Activated naive CD8-positive, alpha-beta T cell (primary cell): ENCODE data around the gene SYCE3.

ENCODE experiments used
- H3K27ac Mint-ChIP-seq: one replicate; pipeline ENCODE4 v1.8.0; 2021; ENCODE audit warnings: mixed read lengths
- H3K27me3 Mint-ChIP-seq: one replicate; pipeline ENCODE4 v1.8.0; 2021; ENCODE audit warnings: mixed read lengths
- H3K36me3 Mint-ChIP-seq: one replicate; pipeline ENCODE4 v1.8.0; 2021; ENCODE audit warnings: mixed read lengths
- H3K4me1 Mint-ChIP-seq: one replicate; pipeline ENCODE4 v1.8.0; 2021; ENCODE audit warnings: low read depth, mixed read lengths
- H3K4me3 Mint-ChIP-seq: one replicate; pipeline ENCODE4 v1.8.0; 2021; ENCODE audit warnings: mild to moderate bottlenecking, mixed read lengths
- H3K9me3 Mint-ChIP-seq: one replicate; pipeline ENCODE4 v1.8.0; 2021; ENCODE audit warnings: low read depth, mixed read lengths

The SYCE3 gene

GRCh38 chr22:50584106-50585096 is 21.7 kb upstream of the SYCE3 start:
- Mint-ChIP-seq H3K9me3 (no peaks in the 10 kb centered on the region), H3K27me3 (no peaks in the 10 kb centered on the region), H3K4me1 (peaks cover 20% of the 10 kb centered on the region), H3K27ac (no peak overlapping the region), H3K36me3 (no peaks in the 10 kb centered on the region), H3K4me3 (peak overlapping the region; percentile 95)

GRCh38 chr22:50583294-50583861 is 20.7 kb upstream of the SYCE3 start:
- Mint-ChIP-seq H3K4me3 (peak overlapping the region; percentile 95), H3K27me3 (no peaks in the 10 kb centered on the region), H3K36me3 (no peaks in the 10 kb centered on the region), H3K4me1 (peaks cover 20% of the 10 kb centered on the region), H3K27ac (peak overlapping the region; percentile 83), H3K9me3 (no peaks in the 10 kb centered on the region)

GRCh38 chr22:50582493-50583293 is 20.0 kb upstream of the SYCE3 start, which contains the start of gene CHKB:
TSS of gene CHKB (minus strand) at chr22:50582849. CDS start at chr22:50582781, 68 bp downstream.
- H3K4me1 Mint-ChIP-seq = peaks cover 20% of the 10 kb centered on the region
- no peaks in the 10 kb centered on the region for H3K36me3 Mint-ChIP-seq
- peak within 1 kb of the TSS; percentile 87 for H3K27ac Mint-ChIP-seq
- no peaks in the 10 kb centered on the region for H3K27me3 Mint-ChIP-seq
- no peaks in the 10 kb centered on the region for H3K9me3 Mint-ChIP-seq
- peak within 1 kb of the TSS; percentile 95 for H3K4me3 Mint-ChIP-seq

- Mint-ChIP-seq H3K4me3 (peak overlapping the region; percentile 95), H3K27ac (peak overlapping the region; percentile 70), H3K27me3 (no peaks in the 10 kb centered on the region), H3K4me1 (peaks cover 25% of the 10 kb centered on the region), H3K36me3 (no peaks in the 10 kb centered on the region), H3K9me3 (no peaks in the 10 kb centered on the region)
Observed at GRCh38 chr22:50581950-50582492, 19.3 kb upstream of the SYCE3 start.

GRCh38 chr22:50581031-50581949 is 18.6 kb upstream of the SYCE3 start:
- H3K4me1 Mint-ChIP-seq = peaks cover 26% of the 10 kb centered on the region
- peak overlapping the region; percentile 70 for H3K27ac Mint-ChIP-seq
- no peaks in the 10 kb centered on the region for H3K9me3 Mint-ChIP-seq
- H3K36me3 Mint-ChIP-seq = no peaks in the 10 kb centered on the region
- H3K27me3 Mint-ChIP-seq = no peaks in the 10 kb centered on the region
- H3K4me3 Mint-ChIP-seq = peak overlapping the region; percentile 87

GRCh38 chr22:50579752-50580151 is 17.0 kb upstream of the SYCE3 start:
- Mint-ChIP-seq H3K36me3 (no peaks in the 10 kb centered on the region), H3K4me3 (no peak overlapping the region), H3K27me3 (no peaks in the 10 kb centered on the region), H3K4me1 (peaks cover 26% of the 10 kb centered on the region), H3K9me3 (no peaks in the 10 kb centered on the region), H3K27ac (no peak overlapping the region)

- peaks cover 24% of the 10 kb centered on the region for H3K4me1 Mint-ChIP-seq
- no peak overlapping the region for H3K4me3 Mint-ChIP-seq
- no peaks in the 10 kb centered on the region for H3K9me3 Mint-ChIP-seq
- no peak overlapping the region for H3K27ac Mint-ChIP-seq
- H3K27me3 Mint-ChIP-seq = no peaks in the 10 kb centered on the region
- H3K36me3 Mint-ChIP-seq = no peaks in the 10 kb centered on the region
Observed at GRCh38 chr22:50578776-50579310, 16.1 kb upstream of the SYCE3 start.

GRCh38 chr22:50577987-50578775 is 15.5 kb upstream of the SYCE3 start, which contains the start of gene CPT1B:
TSS of gene CPT1B (minus strand) at chr22:50578427. CDS start at chr22:50577915, 512 bp downstream.
- no peaks in the 10 kb centered on the region for H3K27me3 Mint-ChIP-seq
- H3K36me3 Mint-ChIP-seq = no peaks in the 10 kb centered on the region
- no peaks in the 10 kb centered on the region for H3K9me3 Mint-ChIP-seq
- H3K4me3 Mint-ChIP-seq = peak within 1 kb of the TSS; percentile 17
- peaks cover 17% of the 10 kb centered on the region for H3K4me1 Mint-ChIP-seq
- H3K27ac Mint-ChIP-seq = no peak within 1 kb of the TSS

- no peaks in the 10 kb centered on the region for H3K9me3 Mint-ChIP-seq
- peak overlapping the region; percentile 17 for H3K4me3 Mint-ChIP-seq
- H3K4me1 Mint-ChIP-seq = peaks cover 17% of the 10 kb centered on the region
- no peak overlapping the region for H3K27ac Mint-ChIP-seq
- H3K27me3 Mint-ChIP-seq = no peaks in the 10 kb centered on the region
- no peaks in the 10 kb centered on the region for H3K36me3 Mint-ChIP-seq
Observed at GRCh38 chr22:50577697-50577986, 14.9 kb upstream of the SYCE3 start.

GRCh38 chr22:50576806-50577696 is 14.3 kb upstream of the SYCE3 start:
- peak overlapping the region; percentile 17 for H3K4me3 Mint-ChIP-seq
- no peaks in the 10 kb centered on the region for H3K36me3 Mint-ChIP-seq
- H3K27me3 Mint-ChIP-seq = no peaks in the 10 kb centered on the region
- H3K27ac Mint-ChIP-seq = no peak overlapping the region
- H3K4me1 Mint-ChIP-seq = peaks cover 17% of the 10 kb centered on the region
- no peaks in the 10 kb centered on the region for H3K9me3 Mint-ChIP-seq

GRCh38 chr22:50576070-50576469 is 13.4 kb upstream of the SYCE3 start:
- no peak overlapping the region for H3K4me3 Mint-ChIP-seq
- no peaks in the 10 kb centered on the region for H3K36me3 Mint-ChIP-seq
- peaks cover 12% of the 10 kb centered on the region for H3K4me1 Mint-ChIP-seq
- no peak overlapping the region for H3K27ac Mint-ChIP-seq
- no peaks in the 10 kb centered on the region for H3K9me3 Mint-ChIP-seq
- H3K27me3 Mint-ChIP-seq = no peaks in the 10 kb centered on the region

GRCh38 chr22:50575426-50575941 is 12.8 kb upstream of the SYCE3 start:
- Mint-ChIP-seq H3K27ac (no peak overlapping the region), H3K4me1 (peaks cover 12% of the 10 kb centered on the region), H3K27me3 (no peaks in the 10 kb centered on the region), H3K9me3 (no peaks in the 10 kb centered on the region), H3K4me3 (no peak overlapping the region), H3K36me3 (no peaks in the 10 kb centered on the region)
